ENCODE measurements around the gene SLMAP.

Gene SLMAP

DNA sequence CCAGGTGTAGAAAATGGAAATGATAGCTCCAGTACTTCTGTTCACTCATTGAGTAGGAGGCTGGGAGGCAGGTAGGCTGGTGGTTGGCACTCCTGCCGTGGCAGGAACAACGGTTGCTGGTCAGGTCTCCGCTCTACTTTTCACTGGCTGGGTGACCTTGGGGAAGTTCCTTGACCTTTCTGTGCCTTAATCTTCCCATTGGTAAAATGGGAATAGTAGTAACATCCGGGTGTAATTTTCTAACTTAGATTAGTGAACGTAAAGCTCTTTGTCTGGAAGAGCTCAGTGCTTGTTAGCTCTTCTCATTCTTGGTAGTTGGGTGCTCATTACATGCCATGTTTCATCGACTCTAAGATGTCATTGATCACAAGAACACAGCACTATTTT is 206.3 kb downstream of the SLMAP start:
- no peak for DNase-seq (ENCODE audit: low read depth in 3 of 3)

GRCh38 chr3:57963811-57964346 is 207.8 kb downstream of the SLMAP start:
- no peak for DNase-seq (ENCODE audit: low read depth in 3 of 3)

DNA sequence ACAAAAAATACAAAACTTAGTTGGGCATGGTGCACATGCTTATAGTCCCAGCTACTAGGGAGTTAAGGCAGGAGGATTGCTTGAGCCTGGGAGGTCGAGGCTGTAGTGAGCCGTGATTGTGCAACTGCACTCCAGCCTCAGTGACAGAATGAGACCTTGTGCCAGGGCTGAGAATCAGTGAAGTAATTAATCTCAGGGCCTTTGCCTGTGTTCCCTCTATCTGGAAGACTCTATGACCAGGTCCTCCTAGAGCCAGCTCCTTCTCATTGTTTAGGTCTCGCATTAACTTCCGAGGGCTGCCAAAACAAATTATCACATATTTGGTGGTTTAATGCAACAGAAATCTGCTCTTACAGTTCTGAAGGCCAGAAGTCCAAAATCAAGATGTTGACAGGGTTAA is 210.7 kb downstream of the SLMAP start:
- DNase-seq (ENCODE audit: low read depth in 3 of 3), result no peak

DNA sequence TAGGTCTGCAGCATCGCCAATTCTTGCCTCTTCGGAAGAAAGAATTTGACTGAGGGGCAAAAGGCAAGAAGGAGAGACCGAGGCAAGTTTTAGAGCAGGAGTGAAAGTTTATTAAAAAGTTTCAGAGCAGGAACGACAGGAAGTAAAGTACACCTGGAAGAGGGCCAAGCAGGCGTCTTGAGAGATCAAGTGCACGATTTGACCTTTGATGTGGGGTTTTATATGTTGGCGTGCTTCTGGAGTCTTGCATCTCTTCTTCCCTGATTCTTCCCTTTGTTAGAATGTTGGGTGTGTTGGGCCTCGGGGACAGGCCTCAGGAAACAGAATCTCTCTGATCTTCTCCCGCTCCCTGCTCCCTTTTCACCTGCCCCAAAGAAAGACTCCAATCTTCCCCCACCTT is 211.5 kb downstream of the SLMAP start:
- no peak for DNase-seq (ENCODE audit: low read depth in 3 of 3)

- no peak for DNase-seq (ENCODE audit: low read depth in 3 of 3)
Observed at GRCh38 chr3:57968501-57968900, 212.4 kb downstream of the SLMAP start.

DNA sequence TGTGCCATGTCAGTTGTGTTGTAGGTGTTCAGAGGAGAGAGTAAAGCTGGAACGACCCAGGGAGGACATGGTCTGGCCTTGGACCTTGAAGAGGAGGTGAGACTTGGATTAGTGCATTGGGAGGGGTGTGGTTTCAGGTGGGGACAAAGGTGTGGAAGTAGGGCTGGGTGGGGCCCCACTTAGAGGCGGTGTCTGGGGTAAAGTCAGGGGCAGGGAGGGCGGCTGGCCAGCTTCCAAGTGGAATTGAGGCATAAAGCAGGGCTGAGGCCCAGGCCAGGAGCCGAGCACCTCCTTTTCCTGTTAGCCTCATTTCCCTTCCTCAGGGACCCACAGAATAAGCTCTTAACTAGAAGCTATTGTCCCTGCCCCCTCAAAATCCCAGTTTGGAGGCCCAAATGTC is 215.9 kb downstream of the SLMAP start:
- DNase-seq (ENCODE audit: low read depth in 3 of 3), result no peak

GRCh38 chr3:57972531-57973111 is 216.5 kb downstream of the SLMAP start:
- DNase-seq (ENCODE audit: low read depth in 3 of 3), result no peak

DNA sequence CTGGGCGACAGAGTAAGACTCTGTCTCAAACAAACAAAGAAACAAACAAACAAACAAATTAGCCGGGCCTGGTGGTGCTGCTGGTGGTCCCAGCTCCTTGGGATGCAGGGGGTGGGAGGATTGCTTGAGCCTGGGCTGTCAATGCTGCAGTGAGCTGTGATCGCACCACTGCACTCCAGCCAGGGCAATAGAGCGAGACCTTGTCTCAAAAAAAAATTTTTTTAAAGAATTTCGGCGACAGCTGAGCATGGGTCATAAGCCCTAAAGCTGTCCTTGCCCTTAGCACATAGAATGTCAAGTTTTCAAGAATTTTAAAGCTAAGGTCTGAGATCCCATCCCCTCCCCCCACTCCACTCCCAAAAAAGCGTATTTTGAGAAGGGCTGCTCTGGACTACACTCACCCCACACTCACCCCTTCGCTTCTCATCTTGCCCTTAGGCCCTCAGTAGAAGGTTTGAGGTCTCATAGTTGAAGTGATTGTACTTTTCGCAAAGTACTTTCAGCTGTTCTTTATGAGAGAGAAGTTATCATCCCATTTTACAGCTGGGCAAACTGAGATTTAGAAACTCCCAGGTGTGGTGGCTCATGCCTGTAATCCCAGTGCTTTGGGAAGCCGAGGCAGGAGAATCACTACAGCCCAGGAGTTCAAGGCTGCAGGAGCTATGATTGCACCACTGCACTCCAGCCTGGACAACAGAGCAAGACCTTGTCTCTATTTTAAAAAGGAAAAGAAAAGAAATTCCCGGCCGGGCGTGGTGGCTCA is 217.8 kb downstream of the SLMAP start:
- DNase-seq (ENCODE audit: low read depth in 3 of 3), result no peak

DNA sequence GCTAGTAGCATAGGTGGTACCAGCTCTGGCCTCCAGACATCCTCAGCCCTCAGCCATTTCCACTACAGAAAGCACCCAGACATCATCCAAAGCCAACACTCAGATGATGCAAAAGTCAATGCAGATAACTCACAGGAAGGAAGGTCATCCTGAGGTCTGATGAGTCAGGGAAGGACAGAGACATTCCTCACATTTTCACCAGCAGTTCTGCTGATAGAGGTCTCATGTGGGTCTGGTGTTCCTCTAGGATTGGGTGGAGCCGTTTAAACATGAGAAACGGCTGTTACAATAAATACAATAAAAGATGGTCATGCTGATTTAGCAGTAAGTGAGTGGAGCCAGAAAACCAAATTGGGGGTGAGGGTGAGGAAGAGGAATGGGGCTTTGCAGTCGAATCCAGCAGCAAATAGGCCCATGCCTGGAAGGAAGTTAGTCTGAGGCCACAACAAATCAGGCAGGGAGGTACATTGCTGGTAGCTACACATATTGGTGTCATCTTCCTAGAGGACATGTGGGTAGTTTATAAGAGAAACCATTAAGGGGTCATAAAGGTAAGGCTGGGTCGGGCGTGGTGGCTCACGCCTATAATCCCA is 218.8 kb downstream of the SLMAP start:
- no peak for DNase-seq (ENCODE audit: low read depth in 3 of 3)

DNA sequence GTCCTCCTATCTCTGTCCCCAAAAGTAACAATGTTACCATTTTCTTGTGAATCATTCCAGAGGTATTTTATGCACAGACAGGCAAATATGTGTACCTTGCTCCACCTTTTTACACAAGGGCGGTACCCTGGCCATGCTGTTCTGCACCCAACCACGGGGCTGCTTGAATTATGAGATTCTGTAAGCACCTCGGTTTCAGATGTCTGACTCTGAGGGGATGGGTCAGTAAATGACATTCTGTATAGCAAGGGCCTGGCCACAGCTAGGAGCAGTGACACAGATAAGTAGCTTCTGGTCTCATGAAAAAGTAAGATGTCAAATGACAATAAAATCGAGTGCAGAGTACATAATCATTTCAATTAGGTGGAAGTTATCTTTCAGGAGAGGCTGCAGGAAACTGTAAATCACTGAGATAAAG is 221.7 kb downstream of the SLMAP start:
- DNase-seq (ENCODE audit: low read depth in 3 of 3), result no peak

DNA sequence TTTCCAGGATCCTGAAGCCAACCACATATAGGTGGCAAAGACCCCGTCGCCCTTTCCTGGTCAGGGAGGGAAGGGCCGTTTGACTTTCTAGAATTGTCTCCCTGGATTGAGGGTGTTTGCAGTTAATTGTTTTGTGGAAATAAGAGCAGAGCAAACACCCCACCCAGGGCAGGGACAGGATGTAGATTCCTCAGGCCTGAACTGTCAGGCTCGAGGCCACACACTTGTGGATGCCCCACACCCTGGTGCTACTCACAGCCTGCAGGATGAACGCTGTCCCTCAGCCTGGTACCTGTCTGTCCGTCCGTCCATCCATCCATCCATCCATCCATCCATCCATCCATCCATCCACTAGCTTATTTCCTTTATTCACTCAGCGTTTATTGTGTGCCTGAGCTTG is 222.2 kb downstream of the SLMAP start:
- DNase-seq (ENCODE audit: low read depth in 3 of 3), result no peak
